PC-3 (cell line): ENCODE data around the gene PDE6A.

Experiments used
- EZH2 ChIP-seq: fragments of 300-600 bp; sonication (generic); IDR thresholded peaks from one replicate; pipeline ENCODE4 v1.6.1; 2017; ENCODE audit warnings: antibody characterized with exemption, mild to moderate bottlenecking, low read length; ENCODE audit not compliant: unreplicated experiment
- EZH2phosphoT487 ChIP-seq: fragments of 300-600 bp; sonication (generic); IDR thresholded peaks from 2 replicates; pipeline ENCODE4 v1.6.1; 2018; ENCODE audit warnings: mild to moderate bottlenecking, antibody characterized with exemption, low read length, borderline replicate concordance
- TF ChIP-seq, protein P1 (sequence below): fragments of 300-600 bp; sonication (generic); conservative IDR thresholded peaks from 2 replicates; pipeline ENCODE4 v1.5.1; 2017; ENCODE audit warnings: antibody characterized with exemption, low read depth, mild to moderate bottlenecking, low read length

DNA sequence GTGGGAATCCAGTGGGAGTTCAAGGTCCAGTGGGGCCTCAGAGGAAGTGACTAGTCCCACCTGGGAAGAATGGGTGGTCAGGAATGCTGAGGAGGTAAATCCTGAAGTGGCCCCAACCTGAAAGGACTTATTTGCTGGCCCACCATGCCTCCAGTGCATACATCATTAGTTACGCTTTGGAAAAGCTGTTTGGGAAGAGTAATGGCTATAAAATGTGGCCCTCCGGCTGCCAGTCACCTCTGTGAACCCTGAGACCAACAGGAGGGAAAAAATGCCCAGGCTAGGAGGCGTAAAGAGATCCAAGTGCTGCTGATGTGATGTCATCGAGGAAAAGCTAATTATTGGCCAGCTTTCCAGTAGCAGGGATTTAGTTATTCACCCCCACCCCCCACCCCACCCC lies 13.3 kb upstream of the PDE6A start:
- TF ChIP-seq, protein P1, sequence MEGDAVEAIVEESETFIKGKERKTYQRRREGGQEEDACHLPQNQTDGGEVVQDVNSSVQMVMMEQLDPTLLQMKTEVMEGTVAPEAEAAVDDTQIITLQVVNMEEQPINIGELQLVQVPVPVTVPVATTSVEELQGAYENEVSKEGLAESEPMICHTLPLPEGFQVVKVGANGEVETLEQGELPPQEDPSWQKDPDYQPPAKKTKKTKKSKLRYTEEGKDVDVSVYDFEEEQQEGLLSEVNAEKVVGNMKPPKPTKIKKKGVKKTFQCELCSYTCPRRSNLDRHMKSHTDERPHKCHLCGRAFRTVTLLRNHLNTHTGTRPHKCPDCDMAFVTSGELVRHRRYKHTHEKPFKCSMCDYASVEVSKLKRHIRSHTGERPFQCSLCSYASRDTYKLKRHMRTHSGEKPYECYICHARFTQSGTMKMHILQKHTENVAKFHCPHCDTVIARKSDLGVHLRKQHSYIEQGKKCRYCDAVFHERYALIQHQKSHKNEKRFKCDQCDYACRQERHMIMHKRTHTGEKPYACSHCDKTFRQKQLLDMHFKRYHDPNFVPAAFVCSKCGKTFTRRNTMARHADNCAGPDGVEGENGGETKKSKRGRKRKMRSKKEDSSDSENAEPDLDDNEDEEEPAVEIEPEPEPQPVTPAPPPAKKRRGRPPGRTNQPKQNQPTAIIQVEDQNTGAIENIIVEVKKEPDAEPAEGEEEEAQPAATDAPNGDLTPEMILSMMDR, result no peak
- TF ChIP-seq EZH2 (no peak), EZH2phosphoT487 (no peak)
